Coronary artery (tissue), 2 donors: ENCODE results near the gene HECW1.

Experiments used
- DNase-seq: peaks from one replicate; pipeline ENCODE4 v3.0.0-alpha.2; 2017; ENCODE audit warnings: low spot score
- H3K27ac ChIP-seq, 2 donors: fragments of 200-600 bp; sonication (generic); one replicate each; pipeline ENCODE4 v1.5.1; 2016 to 2019
- H3K4me3 ChIP-seq: fragments of 200-600 bp; sonication (generic); 2 replicates; pipeline ENCODE4 v1.5.1; 2016; ENCODE audit warnings: mild to moderate bottlenecking, moderate library complexity
- CTCF ChIP-seq: fragments of 200-600 bp; sonication (generic); IDR thresholded peaks from one replicate; pipeline ENCODE4 v1.5.1; 2019; ENCODE audit warnings: antibody characterized with exemption

Gene HECW1

DNA sequence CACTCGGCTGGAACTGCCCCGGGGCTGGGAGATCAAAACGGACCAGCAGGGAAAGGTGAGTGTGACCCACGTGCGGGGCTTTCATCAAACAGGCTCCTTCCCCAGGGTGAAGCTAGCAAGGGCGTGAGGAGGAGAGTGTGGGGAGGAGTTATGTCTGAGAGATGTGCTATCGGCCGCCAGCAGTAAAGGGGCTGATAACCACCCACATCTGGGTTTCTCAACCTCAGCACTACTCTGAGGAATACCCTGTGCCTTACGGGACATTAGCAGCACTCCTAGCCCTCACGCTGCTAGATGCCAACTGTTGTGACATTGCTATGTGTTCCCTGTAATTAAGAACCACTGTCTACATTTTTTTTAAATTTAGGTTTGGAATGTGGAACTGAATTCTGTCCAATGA, 356.6 kb downstream of the HECW1 start:
- TF ChIP-seq CTCF = no peak
- Histone ChIP-seq H3K4me3 (no peak overlapping the region), H3K27ac (no peak overlapping the region)
- DNase-seq = no peak

DNA sequence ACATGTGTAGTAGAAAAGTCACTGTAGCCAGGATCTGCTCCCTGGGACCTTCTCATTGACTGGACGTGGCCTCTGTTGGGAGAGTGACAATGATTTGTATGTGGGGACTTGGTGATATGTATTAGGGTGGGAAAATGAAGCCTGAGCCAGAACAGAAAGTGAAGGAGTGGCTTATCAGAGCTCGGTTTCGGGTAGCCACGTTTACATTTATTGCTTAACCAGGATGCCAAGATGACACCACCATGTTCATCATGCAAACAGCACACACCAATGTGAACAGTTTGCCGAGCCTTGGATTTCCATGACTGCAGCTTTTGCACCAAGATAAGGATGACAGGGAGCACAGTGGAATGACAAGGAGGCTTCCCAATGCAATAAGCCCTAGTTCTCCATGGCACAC, 357.7 kb downstream of the HECW1 start:
- Histone ChIP-seq H3K4me3 (no peak overlapping the region), H3K27ac (no peak overlapping the region)
- DNase-seq = no peak
- no peak for TF ChIP-seq CTCF

DNA sequence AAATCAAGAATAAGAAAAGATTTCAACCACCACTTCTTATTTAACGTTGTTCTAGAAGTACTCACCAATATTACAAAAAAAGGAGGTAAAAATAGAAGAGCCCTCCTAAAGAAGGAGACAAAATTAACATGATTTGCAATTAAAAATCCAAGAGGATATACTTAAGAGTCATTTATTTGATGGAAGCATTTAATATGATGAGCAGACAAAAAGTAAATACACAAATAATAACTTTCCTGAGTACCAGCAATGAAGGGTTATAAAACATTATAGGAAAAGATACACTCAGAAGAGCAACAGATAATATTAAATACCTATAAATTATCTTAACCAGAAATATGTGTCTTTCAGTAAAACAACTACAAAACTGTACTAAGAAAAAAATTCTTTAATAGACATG, 363.5 kb downstream of the HECW1 start:
- TF ChIP-seq CTCF = no peak
- Histone ChIP-seq H3K27ac (no peak overlapping the region), H3K4me3 (no peak overlapping the region)
- no peak for DNase-seq

GRCh38 chr7:43476896-43477295, 364.4 kb downstream of the HECW1 start:
- TF ChIP-seq CTCF = no peak
- DNase-seq = no peak
- H3K27ac ChIP-seq = no peak overlapping the region
- H3K4me3 ChIP-seq = no peak overlapping the region

DNA sequence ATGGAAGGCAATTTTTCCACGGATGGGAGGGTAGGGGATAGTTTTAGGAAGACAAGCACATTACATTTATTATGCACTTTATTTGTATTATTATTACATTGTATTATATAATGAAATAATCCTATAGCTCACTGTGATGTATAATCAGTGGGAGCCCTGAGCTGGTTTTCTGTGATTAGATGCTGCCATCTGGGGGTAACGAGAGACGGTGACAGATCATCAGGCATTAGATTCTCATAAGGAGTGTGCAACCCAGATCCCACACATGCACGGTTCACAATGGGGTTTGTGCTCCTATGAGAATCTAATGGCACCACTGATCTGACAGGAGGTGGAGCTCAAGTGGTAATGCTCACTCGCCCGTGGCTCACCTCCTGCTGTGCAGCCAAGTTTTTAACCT, 366.6 kb downstream of the HECW1 start:
- H3K27ac ChIP-seq = no peak overlapping the region
- H3K4me3 ChIP-seq = no peak overlapping the region
- no peak for TF ChIP-seq CTCF
- no peak for DNase-seq

DNA sequence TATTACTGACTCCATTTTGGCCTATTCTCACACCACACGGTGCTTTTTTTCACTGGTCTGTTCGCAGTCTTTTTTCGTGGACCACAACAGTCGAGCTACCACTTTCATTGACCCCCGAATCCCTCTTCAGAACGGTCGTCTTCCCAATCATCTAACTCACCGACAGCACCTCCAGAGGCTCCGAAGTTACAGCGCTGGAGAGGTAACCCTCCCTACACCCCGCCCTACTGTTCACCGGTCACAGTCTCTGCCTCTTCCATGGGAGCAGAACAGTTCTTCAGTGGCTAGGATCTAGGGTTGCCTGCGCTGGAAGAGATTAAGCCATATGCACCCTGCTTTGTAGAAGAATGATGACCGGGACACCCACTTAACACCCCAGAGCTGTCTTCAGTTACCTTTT, 367.1 kb downstream of the HECW1 start:
- no peak overlapping the region for H3K27ac ChIP-seq
- no peak for DNase-seq
- no peak for TF ChIP-seq CTCF
- no peak overlapping the region for H3K4me3 ChIP-seq

- H3K4me3 ChIP-seq = no peak overlapping the region
- TF ChIP-seq CTCF = no peak
- no peak overlapping the region for H3K27ac ChIP-seq
- DNase-seq = no peak
These were observed 368.1 kb downstream of the HECW1 start for GRCh38 chr7:43480581-43480980.
